ENCODE data around the gene NCKAP5. TPM values are rescaled to one million over a fixed set of nuclear protein-coding genes. Genes with fewer than 3 reads are reported as not detected.

The NCKAP5 gene
- total and polyA plus RNA-seq, 2 of the 8 experiments (the other 6 are each of a cell fraction or from before 2014, with no cell fraction given), result 0.27 to 0.86 TPM

DNA sequence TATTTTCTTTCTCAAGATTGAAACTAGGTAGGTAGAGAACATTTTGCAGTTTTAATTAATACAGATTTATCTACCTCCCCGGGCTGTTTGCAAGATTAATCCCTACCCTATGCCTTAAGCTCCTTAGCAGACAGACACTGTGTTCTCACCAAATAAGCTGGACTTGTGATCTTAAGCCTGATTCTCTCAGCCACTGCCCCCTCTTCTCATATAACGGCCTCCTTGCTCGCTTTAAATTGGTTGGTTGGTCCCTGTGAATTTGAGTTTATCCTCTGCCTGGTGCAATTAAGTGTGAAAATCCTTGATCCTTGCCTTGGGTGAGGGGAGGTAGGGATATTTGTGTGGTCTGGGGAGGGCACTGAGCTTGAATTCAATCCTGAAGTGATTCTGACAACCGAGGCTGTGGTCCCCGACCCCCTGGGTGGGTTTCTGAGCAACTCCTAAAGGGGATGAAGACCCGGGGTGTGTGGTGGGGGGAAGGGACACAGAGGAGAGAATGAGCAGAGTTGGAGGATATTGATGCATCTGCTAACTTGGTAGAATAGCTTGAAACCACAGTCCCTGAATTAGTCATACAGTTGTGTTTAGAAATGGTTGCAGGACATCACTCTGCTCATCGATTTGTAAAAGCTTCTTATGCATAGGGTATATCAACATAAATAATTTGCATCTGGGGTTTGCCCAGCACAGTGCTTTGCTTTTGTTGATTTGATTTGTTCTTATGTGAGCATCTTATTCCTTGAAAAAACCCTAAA lies 36.9 kb upstream of the NCKAP5 start:
- H2BK15ac ChIP-seq (ENCODE audit: low read length), result no peak overlapping the region
- H2AK5ac ChIP-seq (ENCODE audit: low read depth, low read length), result no peak overlapping the region
- H3K36me3 ChIP-seq (ENCODE audit: control insufficient read depth in 2 of 4, insufficient read depth in 4 of 4, low read length in 3 of 4), result no peaks in the 10 kb centered on the region
- H3K79me2 ChIP-seq (ENCODE audit: control insufficient read depth in 1 of 2, insufficient read depth in 2 of 2, low read length in 2 of 2), result no peaks in the 10 kb centered on the region
- no peak overlapping the region for H3K56ac ChIP-seq (replicated peaks; ENCODE audit: insufficient read length, low read depth, low read length)
- H3K4me2 ChIP-seq (ENCODE audit: insufficient read depth in 1 of 2, low read depth in 2 of 2, low read length in 2 of 2), result no peak overlapping the region
- FAIRE-seq (no peak), DNase-seq (ENCODE audit: low read depth in 1 of 2, low spot score in 2 of 2) (no peak)
- no peak overlapping the region for H3K4ac ChIP-seq (replicated peaks; ENCODE audit: insufficient read length, low read depth, low read length)
- no peak overlapping the region for H3K23ac ChIP-seq (ENCODE audit: insufficient read length)
- POLR2A ChIA-PET (ENCODE audit: partially characterized antibody), result no interaction called here
- H3K9me3 ChIP-seq (ENCODE audit: insufficient read depth in 2 of 2, low read depth in 1 of 2, low read length in 1 of 2), result no peaks in the 10 kb centered on the region
- H2BK20ac ChIP-seq (ENCODE audit: low read length), result no peak overlapping the region
- H3K9ac ChIP-seq (replicated peaks in 1 of 4; ENCODE audit: extremely low read depth in 1 of 4, low read depth in 3 of 4, low read length in 3 of 4), result no peak overlapping the region
- H4K91ac ChIP-seq (replicated peaks; ENCODE audit: insufficient read length, low read length), result no peak overlapping the region
- no peak overlapping the region for H4K8ac ChIP-seq (ENCODE audit: extremely low read depth, insufficient read depth, low read length)
- no peak overlapping the region for H3K4me3 ChIP-seq (ENCODE audit: extremely low read depth in 1 of 4, insufficient read depth in 2 of 4, low read depth in 3 of 4, low read length in 4 of 4)
- H2BK120ac ChIP-seq (replicated peaks; ENCODE audit: low read depth, low read length), result no peak overlapping the region
- no peak overlapping the region for H3K27ac ChIP-seq (ENCODE audit: low read depth, low read length)
- no peak overlapping the region for H2BK12ac ChIP-seq (ENCODE audit: low read depth, low read length)
- H3K4me1 ChIP-seq (replicated peaks in 1 of 4; ENCODE audit: control insufficient read depth in 3 of 4, insufficient read depth in 4 of 4, low read length in 3 of 4), result peaks cover 0 to 2% (median under 1%) of the 10 kb centered on the region in 4 experiments; a peak in 1 of 7 replicates
- peak overlapping the region; percentile 84 for H2AFZ ChIP-seq (ENCODE audit: low read length)
- H3K23me2 ChIP-seq (ENCODE audit: low read depth, low read length), result no peaks in the 10 kb centered on the region
- no peaks in the 10 kb centered on the region for H4K20me1 ChIP-seq (replicated peaks in 1 of 2; ENCODE audit: control insufficient read depth in 1 of 2, insufficient read depth in 2 of 2, low read length in 2 of 2)
- no peaks in the 10 kb centered on the region for H3K79me1 ChIP-seq (ENCODE audit: low read depth, low read length)
- no peak overlapping the region for H2BK5ac ChIP-seq (ENCODE audit: low read depth, low read length)
- H4K5ac ChIP-seq (ENCODE audit: insufficient read length, low read depth, low read length), result no peak overlapping the region
- WGBS, 2 experiments (ENCODE audit: extremely low coverage in 1 of 2, insufficient coverage in 1 of 2, insufficient read length in 1 of 2, insufficient replicate concordance in 2 of 2, low coverage in 1 of 2, low lambda C conversion rate in 2 of 2, missing lambda C conversion rate in 1 of 2), result 77% methylated on average over 7 of the region's 7 CpGs; no CpG with 5 or more reads in 1 of the 2 experiments
- no peak overlapping the region for H3K14ac ChIP-seq (ENCODE audit: insufficient read length)
- no peaks in the 10 kb centered on the region for H3K27me3 ChIP-seq (replicated peaks in 1 of 4; ENCODE audit: control insufficient read depth in 3 of 4, extremely low read depth in 1 of 4, insufficient read depth in 3 of 4, low read length in 3 of 4)
- CTCF ChIA-PET (ENCODE audit: partially characterized antibody), result interaction anchor here (0.7 kb wide), 1 partner anchor 276 kb away, joined by 4 read pairs; no protein-coding TSS in a partner anchor
- H3K18ac ChIP-seq (ENCODE audit: extremely low read depth, low read length), result no peak overlapping the region
- no peak for TF ChIP-seq CEBPB (IDR thresholded peaks at IDR 0.05; ENCODE audit: low read depth, low read length)
- no peak for TF ChIP-seq BCL11A (IDR thresholded peaks at IDR 0.05; ENCODE audit: low read depth in 2 of 2, low read length in 2 of 2)
- no peak for TF ChIP-seq JUN (IDR thresholded peaks at IDR 0.05; ENCODE audit: low read depth, low read length)
- TF ChIP-seq SIRT6 (IDR thresholded peaks at IDR 0.05; ENCODE audit: low read length), result no peak
- TF ChIP-seq, protein P1, sequence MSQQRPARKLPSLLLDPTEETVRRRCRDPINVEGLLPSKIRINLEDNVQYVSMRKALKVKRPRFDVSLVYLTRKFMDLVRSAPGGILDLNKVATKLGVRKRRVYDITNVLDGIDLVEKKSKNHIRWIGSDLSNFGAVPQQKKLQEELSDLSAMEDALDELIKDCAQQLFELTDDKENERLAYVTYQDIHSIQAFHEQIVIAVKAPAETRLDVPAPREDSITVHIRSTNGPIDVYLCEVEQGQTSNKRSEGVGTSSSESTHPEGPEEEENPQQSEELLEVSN (IDR thresholded peaks at IDR 0.05), result no peak
- TF ChIP-seq CBX8 (IDR thresholded peaks at IDR 0.05; ENCODE audit: borderline replicate concordance, low read depth, low read length), result no peak
- no peak for TF ChIP-seq CTBP2 (IDR thresholded peaks at IDR 0.05; ENCODE audit: borderline replicate concordance, insufficient read depth, insufficient read length, low read length)
- no peak for TF ChIP-seq KDM4A (IDR thresholded peaks at IDR 0.05; ENCODE audit: low read depth, low read length, severe bottlenecking)
- no peak for TF ChIP-seq CREB1 (IDR thresholded peaks at IDR 0.05)
- no peak for TF ChIP-seq POLR2A (IDR thresholded peaks at IDR 0.05; ENCODE audit: control extremely low read depth in 1 of 2, low read depth in 2 of 2, low read length in 2 of 2)
- no peak for TF ChIP-seq SIX5 (IDR thresholded peaks at IDR 0.05; ENCODE audit: low read depth, low read length)
- no peak for TF ChIP-seq GABPA (IDR thresholded peaks at IDR 0.05; ENCODE audit: borderline replicate concordance, insufficient read depth, low read length)
- no peak for TF ChIP-seq HDAC2 (IDR thresholded peaks at IDR 0.05; ENCODE audit: borderline replicate concordance in 1 of 2, low read depth in 2 of 2, low read length in 2 of 2)
